Endodermal cell (in vitro differentiated cells): ENCODE data around the gene TAS2R9. TPM values are rescaled to one million over a fixed set of nuclear protein-coding genes. Genes with fewer than 3 reads are reported as not detected.

Source experiments
- DNase-seq: peaks from one replicate; pipeline ENCODE4 v3.0.0-alpha.2; 2017
- H3K27ac ChIP-seq: 2 replicates; pipeline ENCODE4 v1.5.1; 2013; ENCODE audit warnings: mild to moderate bottlenecking, low read depth, low read length, moderate library complexity
- H3K27me3 ChIP-seq: 2 replicates; pipeline ENCODE4 v1.6.1; 2013; ENCODE audit warnings: mild to moderate bottlenecking, low read length, moderate library complexity; ENCODE audit not compliant: insufficient read depth, control insufficient read depth, poor library complexity, severe bottlenecking
- H3K36me3 ChIP-seq: 2 replicates; pipeline ENCODE4 v1.7.0; 2013; ENCODE audit warnings: mild to moderate bottlenecking, low read length, moderate library complexity; ENCODE audit not compliant: control insufficient read depth, insufficient read depth
- H3K4me1 ChIP-seq: one replicate; pipeline ENCODE4 v1.7.0; 2013; ENCODE audit warnings: low read length; ENCODE audit not compliant: control insufficient read depth, insufficient read depth
- H3K4me3 ChIP-seq: 2 replicates; pipeline ENCODE4 v1.5.1; 2013; ENCODE audit warnings: mild to moderate bottlenecking, low read length, moderate library complexity
- H3K9ac ChIP-seq: 2 replicates; pipeline ENCODE4 v1.6.1; 2013; ENCODE audit warnings: mild to moderate bottlenecking, low read length, moderate library complexity; ENCODE audit not compliant: poor library complexity, severe bottlenecking; ENCODE audit errors: extremely low read depth
- H3K9me3 ChIP-seq: 2 replicates; pipeline ENCODE4 v1.6.1; 2013; ENCODE audit warnings: mild to moderate bottlenecking, low read length, moderate library complexity; ENCODE audit not compliant: control insufficient read depth
- H3K27ac Mint-ChIP-seq: 2 replicates; pipeline ENCODE4 v1.8.0; 2020; ENCODE audit warnings: mixed read lengths
- H3K27me3 Mint-ChIP-seq: 2 replicates; pipeline ENCODE4 v1.8.0; 2021; ENCODE audit warnings: mild to moderate bottlenecking, mixed read lengths; ENCODE audit not compliant: insufficient read depth
- H3K36me3 Mint-ChIP-seq: 2 replicates; pipeline ENCODE4 v1.8.0; 2020; ENCODE audit warnings: low read depth, mixed read lengths
- H3K4me1 Mint-ChIP-seq: 2 replicates; pipeline ENCODE4 v1.8.0; 2020; ENCODE audit warnings: mixed read lengths
- H3K4me3 Mint-ChIP-seq: 2 replicates; pipeline ENCODE4 v1.8.0; 2020; ENCODE audit warnings: mild to moderate bottlenecking, moderate library complexity, mixed read lengths
- H3K9me3 Mint-ChIP-seq: 2 replicates; pipeline ENCODE4 v1.8.0; 2020; ENCODE audit warnings: mild to moderate bottlenecking, mixed read lengths
- WGBS, 2 experiments: methylation state at CpG; one replicate each; pipeline versions ENCODE4 v1.1.5 to v1.1.7; 2013; ENCODE audit warnings: missing lambda C conversion rate in 2 of 2, mixed read lengths in 1 of 2; ENCODE audit not compliant: insufficient coverage in 1 of 2, insufficient read length in 1 of 2; 5-methylcytosine and 5-hydroxymethylcytosine counted together
- total RNA-seq, 2 donors: library from RNA; stranded (reverse); fragmentation: NEBNext Ultra II Directional in 1 of 2; extraction: Animal tissue kit (Norgen Biotek cat#: 25700) in 1 of 2; gene quantifications; 2 replicates in 1 of 2; 3 replicates in 1 of 2; pipeline ENCODE4 v1.2.1, GENCODE V29; 2021
- TF ChIP-seq, protein P1 (sequence below): fragments of 200-600 bp; sonication (generic); conservative IDR thresholded peaks from 2 replicates; pipeline ENCODE4 v1.5.0; 2021; ENCODE audit warnings: antibody characterized with exemption, mild to moderate bottlenecking

The TAS2R9 gene
- total RNA-seq, 2 donors from 2014 or later: not detected

GRCh38 chr12:10851243-10851858, 41.4 kb upstream of the TAS2R9 start:
- Histone ChIP-seq H3K9me3 (peaks cover 15% of the 10 kb centered on the region), H3K4me1 (peaks cover 8% of the 10 kb centered on the region), H3K4me3 (no peak overlapping the region), H3K27ac (no peak overlapping the region), H3K27me3 (no peaks in the 10 kb centered on the region), H3K9ac (no peak overlapping the region), H3K36me3 (no peaks in the 10 kb centered on the region)
- H3K36me3 Mint-ChIP-seq: peaks cover 29% of the 10 kb centered on the region
- H3K4me3 Mint-ChIP-seq: no peak overlapping the region
- peaks cover 9% of the 10 kb centered on the region for H3K4me1 Mint-ChIP-seq
- peaks cover 20% of the 10 kb centered on the region for H3K9me3 Mint-ChIP-seq
- WGBS, 2 experiments: 94 to 96% methylated on average over 2 to 3 of the region's 4 CpGs
- H3K27me3 Mint-ChIP-seq: no peaks in the 10 kb centered on the region
- H3K27ac Mint-ChIP-seq: no peak overlapping the region
- no peak for DNase-seq
- TF ChIP-seq, protein P1, sequence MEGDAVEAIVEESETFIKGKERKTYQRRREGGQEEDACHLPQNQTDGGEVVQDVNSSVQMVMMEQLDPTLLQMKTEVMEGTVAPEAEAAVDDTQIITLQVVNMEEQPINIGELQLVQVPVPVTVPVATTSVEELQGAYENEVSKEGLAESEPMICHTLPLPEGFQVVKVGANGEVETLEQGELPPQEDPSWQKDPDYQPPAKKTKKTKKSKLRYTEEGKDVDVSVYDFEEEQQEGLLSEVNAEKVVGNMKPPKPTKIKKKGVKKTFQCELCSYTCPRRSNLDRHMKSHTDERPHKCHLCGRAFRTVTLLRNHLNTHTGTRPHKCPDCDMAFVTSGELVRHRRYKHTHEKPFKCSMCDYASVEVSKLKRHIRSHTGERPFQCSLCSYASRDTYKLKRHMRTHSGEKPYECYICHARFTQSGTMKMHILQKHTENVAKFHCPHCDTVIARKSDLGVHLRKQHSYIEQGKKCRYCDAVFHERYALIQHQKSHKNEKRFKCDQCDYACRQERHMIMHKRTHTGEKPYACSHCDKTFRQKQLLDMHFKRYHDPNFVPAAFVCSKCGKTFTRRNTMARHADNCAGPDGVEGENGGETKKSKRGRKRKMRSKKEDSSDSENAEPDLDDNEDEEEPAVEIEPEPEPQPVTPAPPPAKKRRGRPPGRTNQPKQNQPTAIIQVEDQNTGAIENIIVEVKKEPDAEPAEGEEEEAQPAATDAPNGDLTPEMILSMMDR: no peak

DNA sequence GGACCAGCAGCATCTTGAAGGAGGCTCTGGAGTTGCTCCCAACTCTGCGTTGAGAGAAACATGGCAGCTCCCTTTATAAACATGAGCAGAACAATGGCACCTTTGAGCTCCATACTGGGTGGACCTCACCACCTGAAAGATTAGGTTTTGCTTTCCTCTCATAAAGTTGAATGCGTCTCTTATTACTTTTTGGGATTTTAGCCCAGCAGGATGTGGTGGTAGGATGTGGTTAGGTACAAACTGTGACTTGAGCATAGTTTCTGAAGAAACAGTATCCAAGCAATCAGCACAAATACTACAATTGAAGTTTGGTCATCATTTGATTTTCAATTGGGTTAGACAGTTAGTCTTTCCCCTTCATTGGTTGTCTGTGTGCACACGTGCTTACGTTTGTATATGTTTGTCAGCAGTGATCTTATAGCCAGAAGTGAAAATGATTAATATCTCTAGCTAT, 39.5 kb upstream of the TAS2R9 start, which contains the start of gene PRR4:
TSS of gene PRR4 (minus strand) at position 51 of the 454 bp plus-strand sequence. CDS start at position 13, 38 bp downstream.
- TF ChIP-seq, protein P1: no peak
- no peak within 1 kb of the TSS for H3K27ac Mint-ChIP-seq
- 85 to 94% methylated on average over 3 of the region's 4 CpGs for WGBS, 2 experiments
- Histone ChIP-seq H3K9me3 (no peaks in the 10 kb centered on the region), H3K4me3 (no peak within 1 kb of the TSS), H3K9ac (no peak within 1 kb of the TSS), H3K27ac (no peak within 1 kb of the TSS), H3K27me3 (no peaks in the 10 kb centered on the region), H3K4me1 (peaks cover 8% of the 10 kb centered on the region), H3K36me3 (no peaks in the 10 kb centered on the region)
- H3K4me1 Mint-ChIP-seq: peaks cover 9% of the 10 kb centered on the region
- no peak within 1 kb of the TSS for H3K4me3 Mint-ChIP-seq
- no peak for DNase-seq
- H3K36me3 Mint-ChIP-seq: peaks cover 14% of the 10 kb centered on the region
- no peaks in the 10 kb centered on the region for H3K27me3 Mint-ChIP-seq
- peaks cover under 1% of the 10 kb centered on the region for H3K9me3 Mint-ChIP-seq

DNA sequence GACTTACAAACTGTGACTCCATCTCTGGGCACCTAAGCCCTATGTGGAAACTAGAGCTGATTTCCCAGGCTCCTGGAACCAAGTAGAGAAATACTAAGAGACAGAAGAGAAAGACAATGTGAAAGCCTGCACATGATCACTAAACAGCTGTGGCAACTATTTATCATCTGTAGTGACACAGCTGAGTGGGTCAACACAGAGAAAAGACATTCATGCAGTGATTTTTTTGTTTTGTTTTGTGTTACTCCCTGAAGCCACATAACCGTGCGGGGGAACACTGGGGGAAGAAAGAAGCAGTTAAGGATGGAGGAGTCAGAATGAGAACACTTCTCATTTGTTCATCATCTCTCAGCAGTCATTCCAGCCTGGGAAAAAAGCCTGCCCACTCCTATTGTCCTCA, 37.8 kb upstream of the TAS2R9 start:
- Histone ChIP-seq H3K27ac (peak overlapping the region; percentile 21), H3K4me1 (peaks cover 8% of the 10 kb centered on the region), H3K9me3 (no peaks in the 10 kb centered on the region), H3K9ac (no peak overlapping the region), H3K27me3 (no peaks in the 10 kb centered on the region), H3K36me3 (no peaks in the 10 kb centered on the region), H3K4me3 (no peak overlapping the region)
- peaks cover 9% of the 10 kb centered on the region for H3K4me1 Mint-ChIP-seq
- H3K4me3 Mint-ChIP-seq: no peak overlapping the region
- no peaks in the 10 kb centered on the region for H3K27me3 Mint-ChIP-seq
- WGBS, 2 experiments: 50% methylated on average over 2 of the region's 2 CpGs; no CpG with 5 or more reads in 1 of the 2 experiments
- no peak for DNase-seq
- TF ChIP-seq, protein P1: no peak
- peaks cover 14% of the 10 kb centered on the region for H3K36me3 Mint-ChIP-seq
- no peak overlapping the region for H3K27ac Mint-ChIP-seq
- no peaks in the 10 kb centered on the region for H3K9me3 Mint-ChIP-seq
